GM19023 (cell line): ENCODE data around the gene PTPRCAP.

Experiments used
- ATAC-seq: cut with Tn5 transposase; IDR thresholded peaks from one replicate; pipeline ENCODE4 v1.9.1; 2021; ENCODE audit warnings: mild to moderate bottlenecking, moderate library complexity; ENCODE audit not compliant: unreplicated experiment

Gene PTPRCAP

GRCh38 chr11:67398661-67399563 lies 38.6 kb downstream of the PTPRCAP start:
- ATAC-seq, result no peak

GRCh38 chr11:67397986-67398660 lies 39.4 kb downstream of the PTPRCAP start:
- no peak for ATAC-seq

GRCh38 chr11:67397536-67397935 lies 39.9 kb downstream of the PTPRCAP start:
- no peak for ATAC-seq

GRCh38 chr11:67396587-67397389 lies 40.7 kb downstream of the PTPRCAP start:
- ATAC-seq, result no peak

GRCh38 chr11:67396259-67396581 lies 41.3 kb downstream of the PTPRCAP start:
- ATAC-seq, result no peak

GRCh38 chr11:67395555-67396258 lies 41.8 kb downstream of the PTPRCAP start:
- ATAC-seq, result no peak

GRCh38 chr11:67393990-67394389 lies 43.5 kb downstream of the PTPRCAP start:
- no peak for ATAC-seq

- ATAC-seq, result no peak
Observed at GRCh38 chr11:67393437-67393836, 44.0 kb downstream of the PTPRCAP start.

GRCh38 chr11:67392183-67392715 lies 45.2 kb downstream of the PTPRCAP start:
- ATAC-seq, result peak; percentile 17

GRCh38 chr11:67391304-67392182 lies 45.9 kb downstream of the PTPRCAP start, which contains the start of gene RAD9A:
Gene RAD9A (plus strand): TSS chr11:67391986. CDS start chr11:67392045, 59 bp downstream.
- peak; percentile 58 for ATAC-seq

GRCh38 chr11:67390947-67391303 lies 46.6 kb downstream of the PTPRCAP start:
- no peak for ATAC-seq

GRCh38 chr11:67389477-67389876 lies 48.0 kb downstream of the PTPRCAP start:
- ATAC-seq, result no peak

GRCh38 chr11:67387518-67387917 lies 50.0 kb downstream of the PTPRCAP start:
- no peak for ATAC-seq

- no peak for ATAC-seq
Observed at GRCh38 chr11:67387069-67387468, 50.4 kb downstream of the PTPRCAP start.
